Breast epithelium (tissue), 4 donors: ENCODE data around the gene P4HA1. TPM values are rescaled to one million over a fixed set of nuclear protein-coding genes. Genes with fewer than 3 reads are reported as not detected.

Experiments used
- DNase-seq, 2 donors: peaks; one replicate each; pipeline ENCODE4 v3.0.0-alpha.2; 2019; ENCODE audit warnings: low spot score in 2 of 2
- H3K27ac ChIP-seq, 2 donors: fragments of 200-600 bp; sonication (generic) in 1 of 2; one replicate each; pipeline ENCODE4 v1.5.1; 2016 to 2019; ENCODE audit warnings: mild to moderate bottlenecking in 1 of 2
- H3K27me3 ChIP-seq, 2 donors: fragments of 200-600 bp; sonication (generic) in 1 of 2; one replicate each; pipeline versions ENCODE4 v1.5.1 to v1.6.0; 2017 to 2019; ENCODE audit warnings: control low read depth in 1 of 2, mild to moderate bottlenecking in 1 of 2
- H3K36me3 ChIP-seq: fragments of 200-600 bp; one replicate; pipeline ENCODE4 v1.5.1; 2019
- H3K4me1 ChIP-seq, 2 donors: fragments of 200-600 bp; sonication (generic); one replicate each; pipeline ENCODE4 v1.5.1; 2016 to 2019; ENCODE audit warnings: control low read depth in 1 of 2
- H3K4me3 ChIP-seq, 3 donors: fragments of 200-600 bp; sonication (generic); 1 replicate in 2 of 3; 2 replicates in 1 of 3; pipeline ENCODE4 v1.5.1; 2016 to 2019; ENCODE audit warnings: mild to moderate bottlenecking in 3 of 3, moderate library complexity in 2 of 3
- H3K9me3 ChIP-seq, 2 donors: fragments of 200-600 bp; sonication (generic) in 1 of 2; one replicate each; pipeline ENCODE4 v1.5.1; 2016 to 2019; ENCODE audit warnings: control low read depth in 1 of 2
- CTCF ChIP-seq, 3 donors: fragments of 450-650 bp; IDR thresholded peaks; one replicate each; pipeline ENCODE4 v1.5.1; 2016 to 2017; ENCODE audit warnings: antibody characterized with exemption in 3 of 3, mild to moderate bottlenecking in 3 of 3, moderate library complexity in 3 of 3
- POLR2A ChIP-seq: fragments of 450-650 bp; IDR thresholded peaks from one replicate; pipeline ENCODE4 v1.6.1; 2016; ENCODE audit warnings: antibody characterized with exemption, mild to moderate bottlenecking, moderate library complexity
- POLR2AphosphoS5 ChIP-seq, 3 donors: sonication (generic); formaldehyde crosslinking; IDR thresholded peaks; one replicate each; pipeline ENCODE4 v1.6.1; 2017; ENCODE audit warnings: antibody characterized with exemption in 3 of 3
- intact Hi-C: fragments of 100-400 bp; cut with DNase I; formaldehyde crosslinking; loops from one replicate; pipeline ENCODE4 v1.15.1; 2023; ENCODE audit warnings: low total_unique reads
- total RNA-seq, 3 donors: library from RNA; depleted of rRNA; stranded (reverse); fragments of >200 nt; gene quantifications; one replicate each; pipeline ENCODE4 v1.1.0, GENCODE V29; 2016

Gene P4HA1
- total RNA-seq, 3 donors from 2014 or later: 25.0 to 42.1 (median 34.1) TPM

- DNase-seq: no peak
- no peaks in the 10 kb centered on the region for H3K9me3 ChIP-seq
- TF ChIP-seq CTCF (IDR thresholded peaks at IDR 0.05) (no peak), POLR2AphosphoS5 (IDR thresholded peaks at IDR 0.05) (no peak), POLR2A (no peak)
- H3K27me3 ChIP-seq: no peaks in the 10 kb centered on the region
- no peak overlapping the region for H3K27ac ChIP-seq
- no peak overlapping the region for H3K4me3 ChIP-seq
- H3K36me3 ChIP-seq: no peaks in the 10 kb centered on the region
- intact Hi-C loops: no loop called here
- H3K4me1 ChIP-seq: no peaks in the 10 kb centered on the region
Observed at GRCh38 chr10:73060173-73060572, 36.5 kb downstream of the P4HA1 start.

DNA sequence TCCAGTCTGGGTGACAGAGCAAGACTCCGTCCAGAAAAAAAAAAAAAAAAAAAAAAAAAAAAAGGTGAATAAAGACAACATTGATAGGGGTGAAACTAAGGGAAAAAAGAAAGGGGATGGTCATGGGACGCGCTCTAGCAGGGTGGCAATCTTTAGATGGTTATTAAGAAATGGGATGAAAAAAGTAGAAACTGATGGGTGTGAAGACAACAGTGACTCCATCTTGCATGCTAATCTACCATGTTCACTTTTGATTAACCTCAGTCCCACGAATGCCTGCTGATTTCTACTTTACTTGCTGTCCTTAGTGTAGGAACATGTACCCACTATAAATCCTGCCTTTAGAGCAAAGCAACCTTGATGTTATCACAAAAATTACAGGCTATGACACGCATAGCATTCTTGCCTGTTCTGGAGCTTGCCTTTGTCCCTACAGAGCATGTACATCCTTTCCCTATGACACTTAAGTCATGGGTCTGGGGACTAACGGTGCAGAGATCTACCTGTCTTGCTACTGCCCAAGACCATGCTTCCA is 38.5 kb downstream of the P4HA1 start:
- DNase-seq: no peak
- Histone ChIP-seq H3K27me3 (no peaks in the 10 kb centered on the region), H3K9me3 (no peaks in the 10 kb centered on the region), H3K4me1 (no peaks in the 10 kb centered on the region), H3K4me3 (no peak overlapping the region), H3K27ac (no peak overlapping the region), H3K36me3 (no peaks in the 10 kb centered on the region)
- intact Hi-C loops: no loop called here
- no peak for TF ChIP-seq POLR2A
- no peak for TF ChIP-seq POLR2AphosphoS5 (IDR thresholded peaks at IDR 0.05)

DNA sequence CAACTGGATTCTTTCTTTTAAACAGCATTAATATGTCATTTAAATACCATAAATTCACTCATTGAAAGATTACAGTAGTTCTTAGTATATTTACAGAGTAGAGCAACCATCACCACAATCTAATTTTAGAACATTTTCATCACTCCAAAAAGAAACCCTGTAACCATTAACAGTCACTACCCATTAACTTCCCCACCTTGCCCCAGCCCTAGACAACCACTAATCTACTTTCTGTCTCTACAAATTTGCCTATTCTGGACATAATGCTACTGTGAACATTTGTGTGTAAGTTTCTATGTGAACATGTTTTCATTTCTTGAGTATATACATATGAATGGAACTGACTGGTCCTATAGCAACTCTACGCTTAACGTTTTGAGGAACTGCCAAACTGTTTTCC is 42.4 kb downstream of the P4HA1 start:
- no peaks in the 10 kb centered on the region for H3K9me3 ChIP-seq
- no peaks in the 10 kb centered on the region for H3K36me3 ChIP-seq
- DNase-seq: no peak
- H3K27ac ChIP-seq: no peak overlapping the region
- no peaks in the 10 kb centered on the region for H3K4me1 ChIP-seq
- intact Hi-C loops: no loop called here
- H3K4me3 ChIP-seq: no peak overlapping the region
- H3K27me3 ChIP-seq: no peaks in the 10 kb centered on the region
- TF ChIP-seq POLR2A (no peak), CTCF (IDR thresholded peaks at IDR 0.05) (no peak), POLR2AphosphoS5 (IDR thresholded peaks at IDR 0.05) (no peak)

DNA sequence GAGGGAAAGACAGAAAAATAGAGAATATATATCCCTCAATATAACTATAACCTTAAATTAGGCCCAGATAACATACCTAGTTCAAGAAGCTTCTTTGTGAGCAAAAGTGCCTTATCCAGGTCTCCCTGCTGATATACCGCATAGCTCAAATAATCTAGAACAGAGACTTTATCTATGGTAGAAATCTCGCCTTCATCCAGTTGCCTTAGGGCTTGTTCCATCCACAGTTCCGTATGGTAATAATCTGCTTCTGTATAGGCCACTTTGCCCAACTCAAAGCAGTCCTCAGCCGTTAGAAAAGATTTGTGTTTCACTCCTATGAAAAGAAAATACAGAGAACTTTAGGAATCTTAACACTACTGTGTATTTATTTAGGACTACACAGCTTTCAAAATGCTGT is 43.4 kb downstream of the P4HA1 start:
- Histone ChIP-seq H3K27me3 (no peaks in the 10 kb centered on the region), H3K9me3 (no peaks in the 10 kb centered on the region), H3K4me3 (no peak overlapping the region), H3K36me3 (no peaks in the 10 kb centered on the region), H3K4me1 (no peaks in the 10 kb centered on the region), H3K27ac (no peak overlapping the region)
- intact Hi-C loops: no loop called here
- DNase-seq: no peak
- no peak for TF ChIP-seq CTCF (IDR thresholded peaks at IDR 0.05)
- TF ChIP-seq POLR2A: no peak
- TF ChIP-seq POLR2AphosphoS5 (IDR thresholded peaks at IDR 0.05): no peak

- H3K36me3 ChIP-seq: no peaks in the 10 kb centered on the region
- H3K4me3 ChIP-seq: no peak overlapping the region
- DNase-seq: no peak
- no peaks in the 10 kb centered on the region for H3K4me1 ChIP-seq
- peak overlapping the region in 1 of 2 donors; percentile 2 for H3K27ac ChIP-seq
- TF ChIP-seq POLR2AphosphoS5 (IDR thresholded peaks at IDR 0.05): no peak
- no peak for TF ChIP-seq POLR2A
- no peak for TF ChIP-seq CTCF (IDR thresholded peaks at IDR 0.05)
- intact Hi-C loops: no loop called here
- H3K9me3 ChIP-seq: no peaks in the 10 kb centered on the region
- H3K27me3 ChIP-seq: no peaks in the 10 kb centered on the region
Observed at GRCh38 chr10:73044378-73045285, 52.0 kb downstream of the P4HA1 start.
